Astrocyte of the cerebellum (primary cell): Measurements from ENCODE around the gene RUNX2.

Experiments used
- DNase-seq: peaks from one replicate; pipeline ENCODE4 v3.0.0-alpha.2; 2011; ENCODE audit warnings: low read depth
- H3K4me3 ChIP-seq: 2 replicates; pipeline ENCODE4 v1.5.1; 2011; ENCODE audit warnings: mild to moderate bottlenecking, low read depth, low read length, moderate library complexity
- CTCF ChIP-seq: IDR thresholded peaks from 2 replicates; pipeline ENCODE4 v1.5.1; 2012; ENCODE audit warnings: low read length, low read depth, moderate library complexity, mild to moderate bottlenecking; ENCODE audit errors: missing control alignments
- in situ Hi-C: cut with HindIII; loops from 2 replicates; pipeline ENCODE4 v1.10.0; 2017; ENCODE audit warnings: low sequenced_read_pairs

Gene RUNX2

GRCh38 chr6:45567879-45568278 lies 239.7 kb downstream of the RUNX2 start:
- in situ Hi-C loops = no loop called here

GRCh38 chr6:45568626-45569025 lies 240.5 kb downstream of the RUNX2 start:
- H3K4me3 ChIP-seq = no peak overlapping the region
- in situ Hi-C loops = no loop called here
- TF ChIP-seq CTCF = no peak
- DNase-seq = no peak

More at GRCh38 chr6:45567879-45568278, 239.7 kb downstream of the RUNX2 start:
- H3K4me3 ChIP-seq = no peak overlapping the region
- no peak for DNase-seq
- no peak for TF ChIP-seq CTCF

DNA sequence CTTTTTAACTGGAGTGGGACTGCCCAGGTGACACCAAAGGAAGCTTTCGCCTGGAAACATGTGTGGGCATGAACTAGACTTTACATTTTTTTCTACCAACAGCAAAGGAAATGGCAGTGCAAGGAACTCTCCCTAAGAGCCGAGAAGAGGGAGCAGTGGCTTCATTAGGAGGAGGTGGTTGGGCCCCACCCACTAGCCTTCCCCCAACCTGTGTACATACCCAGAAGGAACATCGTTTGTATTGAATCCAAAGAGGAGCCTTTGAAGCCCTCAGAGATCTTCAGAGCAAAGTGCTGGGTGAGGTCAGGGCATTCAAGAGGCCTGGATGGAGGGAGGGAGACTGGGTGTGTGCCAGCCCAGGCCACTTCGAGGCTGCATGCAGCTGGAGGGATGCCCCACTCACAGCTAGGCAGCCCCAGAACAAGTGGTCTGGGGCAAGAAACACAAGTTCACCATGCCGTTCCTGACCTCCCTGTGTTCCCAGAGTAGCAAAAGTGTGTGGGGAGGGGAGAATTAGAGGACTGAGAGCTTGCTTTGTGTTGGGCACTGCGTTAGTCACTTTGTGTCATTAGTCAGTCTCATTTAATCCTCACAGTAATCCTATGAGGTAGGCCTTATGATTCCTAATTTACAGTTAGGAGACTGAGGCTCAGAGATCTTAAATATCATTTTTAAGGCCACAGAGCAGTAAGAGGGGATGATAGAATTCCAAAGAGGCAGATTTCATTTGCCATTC lies 241.2 kb downstream of the RUNX2 start:
- in situ Hi-C loops = no loop called here

DNA sequence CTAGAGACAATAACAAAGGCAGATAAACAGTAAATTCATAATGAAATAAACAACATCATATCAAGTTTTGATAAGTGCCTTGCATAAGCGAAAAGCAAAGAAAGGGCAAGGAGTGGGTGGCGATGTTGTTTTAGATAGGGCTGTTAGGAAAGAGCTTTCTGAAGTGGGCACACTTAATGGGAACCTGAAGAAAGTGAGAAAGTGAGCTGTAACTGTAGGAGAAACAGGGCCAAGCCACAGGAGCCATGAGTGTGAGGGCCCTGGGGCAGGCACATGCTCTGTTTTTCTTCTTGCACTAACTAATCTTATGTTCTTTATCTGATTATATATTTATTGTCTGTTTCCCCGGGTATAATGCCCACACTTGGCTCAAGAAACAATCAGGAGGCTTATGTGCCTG lies 243.0 kb downstream of the RUNX2 start:
- TF ChIP-seq CTCF = no peak
- in situ Hi-C loops = no loop called here

More for the DNA sequence above, 241.2 kb downstream of the RUNX2 start:
- no peak for DNase-seq
- no peak overlapping the region for H3K4me3 ChIP-seq
- no peak for TF ChIP-seq CTCF

GRCh38 chr6:45572833-45573232 lies 244.7 kb downstream of the RUNX2 start:
- in situ Hi-C loops = no loop called here
- TF ChIP-seq CTCF = no peak
- H3K4me3 ChIP-seq = no peak overlapping the region
- DNase-seq = no peak

More for the DNA sequence above, 243.0 kb downstream of the RUNX2 start:
- no peak for DNase-seq
- H3K4me3 ChIP-seq = no peak overlapping the region

DNA sequence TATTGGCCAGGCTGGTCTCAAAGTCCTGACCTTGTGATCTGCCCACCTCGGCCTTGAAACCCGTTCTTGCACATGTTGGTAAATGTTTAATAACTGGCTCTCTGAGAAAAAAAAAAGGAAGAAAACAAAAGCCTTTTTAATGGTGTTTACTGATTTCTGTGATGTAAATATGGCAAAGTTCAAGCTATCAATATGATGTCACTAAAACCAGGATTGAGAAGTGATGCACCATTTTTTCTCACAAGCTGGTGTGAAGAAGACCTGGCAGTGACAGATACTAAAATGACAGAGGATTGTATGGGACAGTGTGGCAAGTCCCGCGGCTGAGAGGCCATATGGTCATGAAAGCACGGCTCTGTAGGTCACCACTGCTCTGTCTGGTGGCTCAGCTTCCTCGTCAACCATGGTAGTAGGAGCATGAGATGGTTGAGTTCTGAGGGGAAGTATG lies 245.9 kb downstream of the RUNX2 start:
- TF ChIP-seq CTCF = no peak
- DNase-seq = no peak
- no peak overlapping the region for H3K4me3 ChIP-seq
- in situ Hi-C loops = no loop called here
